ENCODE measurements around the gene PDCD1. TPM values are rescaled to one million over a fixed set of nuclear protein-coding genes. Genes with fewer than 3 reads are reported as not detected.
A peak's percentile ranks its signal among the peaks of the same experiment; 100 is the strongest.

The PDCD1 gene
- total RNA-seq, 1 donor from 2014 or later, result not detected

GRCh38 chr2:241854342-241855244 lies 4.1 kb downstream of the PDCD1 start:
- no peak overlapping the region for H3K4me3 Mint-ChIP-seq (ENCODE audit: unreplicated experiment)
- DNase-seq (ENCODE audit: low spot score), result peak; percentile 6
- no peaks in the 10 kb centered on the region for H3K9me3 Mint-ChIP-seq (ENCODE audit: unreplicated experiment)
- H3K27ac Mint-ChIP-seq (ENCODE audit: unreplicated experiment), result no peak overlapping the region
- TF ChIP-seq CTCF (IDR thresholded peaks at IDR 0.05; ENCODE audit: unreplicated experiment), result no peak
- H3K4me1 Mint-ChIP-seq (ENCODE audit: unreplicated experiment), result no peaks in the 10 kb centered on the region
- no peaks in the 10 kb centered on the region for H3K36me3 Mint-ChIP-seq (ENCODE audit: low read depth, unreplicated experiment)
- peaks cover 6% of the 10 kb centered on the region for H3K27me3 Mint-ChIP-seq (ENCODE audit: unreplicated experiment)

- DNase-seq (ENCODE audit: low spot score), result no peak
- Mint-ChIP-seq H3K27ac (ENCODE audit: unreplicated experiment) (no peak overlapping the region), H3K36me3 (ENCODE audit: low read depth, unreplicated experiment) (no peaks in the 10 kb centered on the region), H3K4me3 (ENCODE audit: unreplicated experiment) (no peak overlapping the region), H3K27me3 (ENCODE audit: unreplicated experiment) (peaks cover 6% of the 10 kb centered on the region), H3K9me3 (ENCODE audit: unreplicated experiment) (no peaks in the 10 kb centered on the region), H3K4me1 (ENCODE audit: unreplicated experiment) (no peaks in the 10 kb centered on the region)
- no peak for TF ChIP-seq CTCF (IDR thresholded peaks at IDR 0.05; ENCODE audit: unreplicated experiment)
These were observed 4.9 kb downstream of the PDCD1 start for GRCh38 chr2:241853651-241854341.

GRCh38 chr2:241852981-241853631 lies 5.6 kb downstream of the PDCD1 start:
- Mint-ChIP-seq H3K4me3 (ENCODE audit: unreplicated experiment) (no peak overlapping the region), H3K4me1 (ENCODE audit: unreplicated experiment) (no peaks in the 10 kb centered on the region), H3K36me3 (ENCODE audit: low read depth, unreplicated experiment) (no peaks in the 10 kb centered on the region), H3K9me3 (ENCODE audit: unreplicated experiment) (no peaks in the 10 kb centered on the region), H3K27me3 (ENCODE audit: unreplicated experiment) (peaks cover 5% of the 10 kb centered on the region), H3K27ac (ENCODE audit: unreplicated experiment) (no peak overlapping the region)
- TF ChIP-seq CTCF (IDR thresholded peaks at IDR 0.05; ENCODE audit: unreplicated experiment), result no peak
- no peak for DNase-seq (ENCODE audit: low spot score)

GRCh38 chr2:241852116-241852980 lies 6.3 kb downstream of the PDCD1 start:
- H3K27me3 Mint-ChIP-seq (ENCODE audit: unreplicated experiment), result peaks cover 4% of the 10 kb centered on the region
- H3K27ac Mint-ChIP-seq (ENCODE audit: unreplicated experiment), result no peak overlapping the region
- H3K4me1 Mint-ChIP-seq (ENCODE audit: unreplicated experiment), result no peaks in the 10 kb centered on the region
- no peaks in the 10 kb centered on the region for H3K36me3 Mint-ChIP-seq (ENCODE audit: low read depth, unreplicated experiment)
- no peaks in the 10 kb centered on the region for H3K9me3 Mint-ChIP-seq (ENCODE audit: unreplicated experiment)
- H3K4me3 Mint-ChIP-seq (ENCODE audit: unreplicated experiment), result no peak overlapping the region
- no peak for DNase-seq (ENCODE audit: low spot score)
- TF ChIP-seq CTCF (IDR thresholded peaks at IDR 0.05; ENCODE audit: unreplicated experiment), result no peak
